Subcutaneous adipose tissue (tissue), 4 donors: Measurements from ENCODE around the gene LARGE1. TPM values are rescaled to one million over a fixed set of nuclear protein-coding genes. Genes with fewer than 3 reads are reported as not detected.

Experiments
- CTCF ChIP-seq: fragments of 450-650 bp; IDR thresholded peaks from one replicate; pipeline ENCODE4 v1.5.1; 2016; ENCODE audit warnings: low read depth, mild to moderate bottlenecking, control low read depth, antibody characterized with exemption, moderate library complexity
- total RNA-seq, 4 donors: library from RNA; depleted of rRNA; stranded (reverse); fragments of >200 nt; gene quantifications; one replicate each; pipeline ENCODE4 v1.1.0, GENCODE V29; 2016

The LARGE1 gene
- total RNA-seq, 4 donors from 2014 or later: 19.4 to 28.8 (median 22.1) TPM

- TF ChIP-seq CTCF: no peak
Observed at GRCh38 chr22:33326540-33327295, 593.6 kb downstream of the LARGE1 start.

GRCh38 chr22:33325232-33326004 is 594.9 kb downstream of the LARGE1 start:
- TF ChIP-seq CTCF: no peak

GRCh38 chr22:33324228-33324627 is 596.0 kb downstream of the LARGE1 start:
- TF ChIP-seq CTCF: no peak

- TF ChIP-seq CTCF: no peak
Observed at GRCh38 chr22:33321466-33321865, 598.8 kb downstream of the LARGE1 start.

- no peak for TF ChIP-seq CTCF
Observed at GRCh38 chr22:33315954-33316353, 604.3 kb downstream of the LARGE1 start.

- no peak for TF ChIP-seq CTCF
Observed at GRCh38 chr22:33315117-33315516, 605.2 kb downstream of the LARGE1 start.

- no peak for TF ChIP-seq CTCF
Observed at GRCh38 chr22:33314316-33314715, 606.0 kb downstream of the LARGE1 start.
